Stimulated activated CD8-positive, alpha-beta memory T cell treated with anti-CD3 and anti-CD28 coated beads, Interleukin-12 subunit alpha, Interleukin-12 subunit beta, amount 100 ng/mL, for 24 hours (primary cell): ENCODE data around the gene ITM2A.

Experiments
- DNase-seq: peaks from one replicate; pipeline ENCODE4 v3.0.0-alpha.2; 2020; ENCODE audit errors: extremely low read depth

ITM2A gene

GRCh38 chrX:79366873-79367749 lies at the start of gene ITM2A:
ITM2A (minus strand) TSS chrX:79367334; CDS start chrX:79367215, 119 bp downstream.
- DNase-seq: peak; percentile 17

- no peak for DNase-seq
Observed at GRCh38 chrX:79415056-79415455, 47.9 kb upstream of the ITM2A start.

GRCh38 chrX:79413963-79414362 lies 46.8 kb upstream of the ITM2A start:
- no peak for DNase-seq

GRCh38 chrX:79412972-79413371 lies 45.8 kb upstream of the ITM2A start:
- no peak for DNase-seq

GRCh38 chrX:79412166-79412565 lies 45.0 kb upstream of the ITM2A start:
- DNase-seq: no peak

GRCh38 chrX:79409657-79410056 lies 42.5 kb upstream of the ITM2A start:
- no peak for DNase-seq

- DNase-seq: no peak
Observed at GRCh38 chrX:79408623-79409322, 41.6 kb upstream of the ITM2A start.

GRCh38 chrX:79400623-79401022 lies 33.5 kb upstream of the ITM2A start:
- no peak for DNase-seq

- no peak for DNase-seq
Observed at GRCh38 chrX:79375340-79375739, 8.2 kb upstream of the ITM2A start.

GRCh38 chrX:79371640-79372039 lies 4.5 kb upstream of the ITM2A start:
- no peak for DNase-seq

- DNase-seq: no peak
Observed at GRCh38 chrX:79371101-79371500, 4.0 kb upstream of the ITM2A start.

GRCh38 chrX:79369871-79370270 lies 2.7 kb upstream of the ITM2A start:
- no peak for DNase-seq

GRCh38 chrX:79368441-79368840 lies 1.3 kb upstream of the ITM2A start:
- no peak for DNase-seq

- no peak for DNase-seq
Observed at GRCh38 chrX:79367907-79368306, 773 bp upstream of the ITM2A start.

- no peak for DNase-seq
Observed at GRCh38 chrX:79366556-79366872, 620 bp downstream of the ITM2A start.

- DNase-seq: no peak
Observed at GRCh38 chrX:79365591-79365990, 1.5 kb downstream of the ITM2A start.

GRCh38 chrX:79364306-79364705 lies 2.8 kb downstream of the ITM2A start:
- no peak for DNase-seq

- no peak for DNase-seq
Observed at GRCh38 chrX:79361192-79361870, 5.8 kb downstream of the ITM2A start.

- no peak for DNase-seq
Observed at GRCh38 chrX:79336869-79337815, 30.0 kb downstream of the ITM2A start.

GRCh38 chrX:79330022-79330421 lies 37.1 kb downstream of the ITM2A start:
- no peak for DNase-seq

GRCh38 chrX:79325263-79325958 lies 41.7 kb downstream of the ITM2A start:
- no peak for DNase-seq
